ENCODE measurements around the gene METTL8.

METTL8 gene

DNA sequence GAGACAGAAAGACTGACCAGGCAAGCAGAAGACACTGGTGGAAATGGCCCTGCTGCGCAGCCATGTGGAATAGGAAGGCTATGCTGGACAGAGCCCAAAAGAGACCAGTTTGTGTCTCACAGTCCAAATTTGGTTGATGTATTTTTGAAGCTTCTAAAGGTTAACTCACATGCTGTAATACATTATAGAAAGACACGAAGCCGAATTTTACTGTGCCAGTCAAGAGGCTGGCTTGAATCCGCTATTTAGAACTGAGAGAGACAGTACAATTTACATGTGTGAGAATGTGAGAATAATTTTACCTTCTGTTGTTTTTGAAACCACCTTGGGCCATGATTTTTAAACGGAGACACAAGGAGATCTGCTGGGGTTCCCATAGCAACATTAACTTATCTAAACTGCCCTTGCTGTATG, 113.6 kb downstream of the METTL8 start:
- no peak overlapping the region for H3K9ac ChIP-seq (ENCODE audit: low read depth, low read length)
- H3K79me2 ChIP-seq (ENCODE audit: insufficient read depth, low read length) = no peaks in the 10 kb centered on the region
- no peaks in the 10 kb centered on the region for H3K4me1 ChIP-seq (ENCODE audit: insufficient read depth, low read length)
- TF ChIP-seq EZH2 (IDR thresholded peaks at IDR 0.05; ENCODE audit: borderline replicate concordance, low read depth, low read length, severe bottlenecking) = no peak
- TF ChIP-seq, protein P1, sequence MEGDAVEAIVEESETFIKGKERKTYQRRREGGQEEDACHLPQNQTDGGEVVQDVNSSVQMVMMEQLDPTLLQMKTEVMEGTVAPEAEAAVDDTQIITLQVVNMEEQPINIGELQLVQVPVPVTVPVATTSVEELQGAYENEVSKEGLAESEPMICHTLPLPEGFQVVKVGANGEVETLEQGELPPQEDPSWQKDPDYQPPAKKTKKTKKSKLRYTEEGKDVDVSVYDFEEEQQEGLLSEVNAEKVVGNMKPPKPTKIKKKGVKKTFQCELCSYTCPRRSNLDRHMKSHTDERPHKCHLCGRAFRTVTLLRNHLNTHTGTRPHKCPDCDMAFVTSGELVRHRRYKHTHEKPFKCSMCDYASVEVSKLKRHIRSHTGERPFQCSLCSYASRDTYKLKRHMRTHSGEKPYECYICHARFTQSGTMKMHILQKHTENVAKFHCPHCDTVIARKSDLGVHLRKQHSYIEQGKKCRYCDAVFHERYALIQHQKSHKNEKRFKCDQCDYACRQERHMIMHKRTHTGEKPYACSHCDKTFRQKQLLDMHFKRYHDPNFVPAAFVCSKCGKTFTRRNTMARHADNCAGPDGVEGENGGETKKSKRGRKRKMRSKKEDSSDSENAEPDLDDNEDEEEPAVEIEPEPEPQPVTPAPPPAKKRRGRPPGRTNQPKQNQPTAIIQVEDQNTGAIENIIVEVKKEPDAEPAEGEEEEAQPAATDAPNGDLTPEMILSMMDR (IDR thresholded peaks at IDR 0.05; ENCODE audit: borderline replicate concordance, extremely low read depth, low read length, poor library complexity, severe bottlenecking) = no peak
- H3K4me2 ChIP-seq (ENCODE audit: insufficient read depth, low read length) = no peak overlapping the region
- no peak for DNase-seq
- no peak overlapping the region for H2AFZ ChIP-seq (ENCODE audit: low read depth, low read length)
- no peaks in the 10 kb centered on the region for H3K9me3 ChIP-seq (ENCODE audit: insufficient read depth, low read length, severe bottlenecking)
- H3K36me3 ChIP-seq (ENCODE audit: insufficient read depth, low read length) = peaks cover 20% of the 10 kb centered on the region; the same call in 1 of the 2 replicates
- no peak overlapping the region for H3K27ac ChIP-seq (ENCODE audit: low read length)
- no peaks in the 10 kb centered on the region for H4K20me1 ChIP-seq (ENCODE audit: insufficient read depth, low read length)
- no peak for ATAC-seq (ENCODE audit: insufficient read depth, low read depth)
- H3K4me3 ChIP-seq (ENCODE audit: low read depth in 1 of 2, low read length in 2 of 2) = no peak overlapping the region
- no peaks in the 10 kb centered on the region for H3K27me3 ChIP-seq (ENCODE audit: insufficient read depth, low read length, poor library complexity)

DNA sequence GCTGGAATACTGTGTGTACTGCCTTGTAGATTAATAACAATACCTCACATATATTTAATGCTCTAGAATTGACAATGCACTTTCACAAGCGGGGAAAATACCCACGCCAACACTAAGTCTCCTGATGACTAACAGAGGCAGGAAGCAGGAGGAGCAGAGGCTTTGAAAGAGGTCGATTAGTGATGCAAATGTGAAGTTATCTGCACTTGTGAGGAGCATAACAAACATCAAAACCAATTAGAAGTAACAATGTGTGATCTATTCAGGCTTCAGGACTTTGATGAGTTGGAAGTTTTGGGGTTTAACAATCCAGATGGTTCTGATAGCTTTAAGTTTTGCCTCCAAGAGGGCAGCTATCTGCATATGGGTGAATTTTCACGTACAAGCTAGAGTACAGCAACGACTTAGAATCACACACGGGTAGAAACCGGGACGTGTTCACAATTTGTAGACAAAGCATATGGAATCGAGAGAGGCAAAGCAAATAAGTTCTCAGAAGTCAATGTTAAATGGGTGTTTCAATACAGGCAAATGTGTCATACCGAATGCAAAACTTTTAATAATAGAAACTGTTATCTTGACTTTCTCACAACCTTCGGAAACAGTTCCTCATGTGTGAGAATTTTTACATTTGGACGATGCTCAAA, 114.5 kb downstream of the METTL8 start:
- no peak for TF ChIP-seq EZH2 (IDR thresholded peaks at IDR 0.05; ENCODE audit: borderline replicate concordance, low read depth, low read length, severe bottlenecking)
- TF ChIP-seq, protein P1 (IDR thresholded peaks at IDR 0.05; ENCODE audit: borderline replicate concordance, extremely low read depth, low read length, poor library complexity, severe bottlenecking) = no peak
- no peak overlapping the region for H3K4me3 ChIP-seq (ENCODE audit: low read depth in 1 of 2, low read length in 2 of 2)
- peaks cover 17% of the 10 kb centered on the region; the same call in 1 of the 2 replicates for H3K36me3 ChIP-seq (ENCODE audit: insufficient read depth, low read length)
- no peak overlapping the region for H3K9ac ChIP-seq (ENCODE audit: low read depth, low read length)
- H3K27me3 ChIP-seq (ENCODE audit: insufficient read depth, low read length, poor library complexity) = no peaks in the 10 kb centered on the region
- no peaks in the 10 kb centered on the region for H3K4me1 ChIP-seq (ENCODE audit: insufficient read depth, low read length)
- no peak overlapping the region for H2AFZ ChIP-seq (ENCODE audit: low read depth, low read length)
- no peak for DNase-seq
- no peak overlapping the region for H3K4me2 ChIP-seq (ENCODE audit: insufficient read depth, low read length)
- no peak for ATAC-seq (ENCODE audit: insufficient read depth, low read depth)
- H3K27ac ChIP-seq (ENCODE audit: low read length) = no peak overlapping the region
- no peaks in the 10 kb centered on the region for H4K20me1 ChIP-seq (ENCODE audit: insufficient read depth, low read length)
- H3K79me2 ChIP-seq (ENCODE audit: insufficient read depth, low read length) = no peaks in the 10 kb centered on the region
- H3K9me3 ChIP-seq (ENCODE audit: insufficient read depth, low read length, severe bottlenecking) = no peaks in the 10 kb centered on the region

DNA sequence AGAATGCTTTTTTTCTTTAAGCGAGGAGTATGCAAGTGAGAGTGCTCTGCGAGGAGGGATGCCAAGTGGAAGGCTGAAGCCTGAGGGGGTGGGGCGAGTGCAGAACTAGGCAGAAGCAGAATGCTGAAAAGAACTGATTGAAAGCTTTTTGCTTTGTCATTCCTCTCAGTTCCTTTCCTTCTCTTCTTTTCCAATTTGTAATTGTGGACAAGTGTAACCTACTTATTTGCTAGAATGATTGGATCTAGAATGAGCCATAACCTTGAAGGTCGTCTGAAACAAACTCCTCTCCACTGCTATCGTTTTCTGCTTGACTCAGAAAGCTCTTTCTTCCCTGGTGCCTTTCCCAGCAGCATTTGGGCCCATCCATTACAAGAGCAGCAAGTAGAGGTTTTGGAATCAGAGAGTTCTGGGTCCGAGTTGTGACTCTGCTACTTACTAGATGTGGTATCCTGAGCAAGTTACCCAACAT, 115.3 kb downstream of the METTL8 start:
- Histone ChIP-seq H3K27me3 (ENCODE audit: insufficient read depth, low read length, poor library complexity) (no peaks in the 10 kb centered on the region), H4K20me1 (ENCODE audit: insufficient read depth, low read length) (no peaks in the 10 kb centered on the region), H3K27ac (ENCODE audit: low read length) (no peak overlapping the region), H3K4me3 (ENCODE audit: low read depth in 1 of 2, low read length in 2 of 2) (no peak overlapping the region), H3K4me2 (ENCODE audit: insufficient read depth, low read length) (no peak overlapping the region), H3K9ac (ENCODE audit: low read depth, low read length) (no peak overlapping the region), H3K9me3 (ENCODE audit: insufficient read depth, low read length, severe bottlenecking) (no peaks in the 10 kb centered on the region), H3K79me2 (ENCODE audit: insufficient read depth, low read length) (no peaks in the 10 kb centered on the region), H3K4me1 (ENCODE audit: insufficient read depth, low read length) (no peaks in the 10 kb centered on the region), H2AFZ (ENCODE audit: low read depth, low read length) (no peak overlapping the region), H3K36me3 (ENCODE audit: insufficient read depth, low read length) (peaks cover 11% of the 10 kb centered on the region; the same call in 1 of the 2 replicates)
- TF ChIP-seq, protein P1 (IDR thresholded peaks at IDR 0.05; ENCODE audit: borderline replicate concordance, extremely low read depth, low read length, poor library complexity, severe bottlenecking) = no peak
- no peak for TF ChIP-seq EZH2 (IDR thresholded peaks at IDR 0.05; ENCODE audit: borderline replicate concordance, low read depth, low read length, severe bottlenecking)
- no peak for DNase-seq
- no peak for ATAC-seq (ENCODE audit: insufficient read depth, low read depth)

Data from DND-41 (cell line).